A549 treated with CORT108297 at 1 μM for 4 hours (cell line): Measurements from ENCODE around the gene DNAJC2. TPM values are rescaled to one million over a fixed set of nuclear protein-coding genes. Genes with fewer than 3 reads are reported as not detected.

Experiments
- total RNA-seq: library from RNA; stranded (reverse); fragments of 200-300 nt; extraction: Qiagen RNA extraction; gene quantifications from 5 replicates; pipeline ENCODE4 v1.2.3, GENCODE V29; 2022

DNAJC2 gene
- total RNA-seq, result 37.3 to 56.8 TPM (median 41.9 TPM) in 5 replicates

GRCh38 chr7:103344453-103345149 is at the start of gene DNAJC2:
TSS of gene DNAJC2 (minus strand) at chr7:103344767. CDS start at chr7:103344622, 145 bp downstream.

DNA sequence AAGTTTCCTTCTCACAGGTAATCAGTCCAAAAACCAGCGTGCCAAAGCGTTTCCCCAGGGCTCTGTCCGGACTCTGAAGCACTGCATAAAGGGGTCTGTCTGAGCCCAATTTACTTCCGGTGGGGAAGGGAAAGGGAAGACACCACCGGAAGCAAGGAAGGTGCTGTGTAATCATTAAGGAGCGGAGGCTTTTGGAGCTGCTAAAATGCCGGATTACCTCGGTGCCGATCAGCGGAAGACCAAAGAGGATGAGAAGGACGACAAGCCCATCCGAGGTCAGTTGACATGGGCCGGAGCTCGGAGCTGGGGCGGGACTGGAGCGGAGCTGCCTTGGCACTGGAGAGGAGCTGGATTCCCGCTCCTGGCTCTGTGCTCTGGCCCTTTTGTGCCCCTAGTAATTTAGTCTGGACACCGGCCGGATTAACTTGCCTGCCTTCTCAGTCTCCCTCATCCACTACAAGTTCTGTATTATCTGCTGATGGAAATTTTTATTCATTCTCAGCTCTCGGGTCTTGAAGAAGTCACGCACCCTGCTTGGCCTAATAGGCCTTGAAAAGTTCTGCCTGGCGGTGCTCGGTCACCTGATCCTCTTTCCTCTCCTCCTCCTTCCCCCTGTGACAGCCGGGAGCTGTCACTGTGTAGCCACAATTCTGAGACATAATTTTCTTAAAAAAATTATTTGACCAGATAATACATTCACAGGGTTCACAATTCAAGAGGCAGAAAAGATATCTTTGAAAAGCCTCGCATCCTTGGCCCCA is 3.1 kb upstream of the DNAJC2 start, which contains the start of gene PSMC2:
TSS of gene PSMC2 (plus strand) at position 137 of the 761 bp plus-strand sequence. CDS start at position 206, 69 bp downstream.

GRCh38 chr7:103296901-103297836 is 47.4 kb downstream of the DNAJC2 start, which contains the start of gene PMPCB:
TSS of gene PMPCB (plus strand) at chr7:103297435. CDS start at chr7:103297460, 25 bp downstream.

Other genes with a start within 250 kb of the DNAJC2 start
- 2.9 to 4.5 TPM (median 3.6 TPM) in 5 replicates for gene NAPEPLD, start 195.7 kb downstream of the DNAJC2 start, total RNA-seq
- gene PMPCB, start 47.3 kb downstream of the DNAJC2 start, total RNA-seq, result 62.3 to 74.0 TPM (median 65.1 TPM) in 5 replicates
- gene PSMC2, start 2.9 kb upstream of the DNAJC2 start, total RNA-seq, result 150 to 206 TPM (median 151 TPM) in 5 replicates
- gene SLC26A5, start 101.4 kb upstream of the DNAJC2 start, total RNA-seq, result not detected in 5 replicates